ENCODE measurements around the gene RNF13.

DNA sequence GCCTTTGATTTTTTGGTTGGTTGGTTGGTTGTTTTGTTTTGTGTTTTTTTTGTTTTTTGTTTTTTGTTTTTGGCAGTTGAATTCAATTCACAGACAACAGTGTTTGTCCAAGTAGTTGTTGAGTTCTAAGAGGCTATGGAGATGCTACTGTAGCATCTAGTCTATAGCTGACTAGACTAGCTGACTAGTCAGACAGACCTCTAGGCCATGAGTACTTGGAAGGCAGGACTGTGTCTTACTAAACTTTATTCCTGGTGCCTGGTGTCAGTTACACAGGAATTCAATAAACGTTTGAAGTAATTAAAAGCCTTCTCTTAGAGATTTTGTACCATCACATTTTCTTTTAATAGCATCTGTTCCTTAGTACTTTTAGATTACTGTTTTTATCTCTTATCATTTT lies 35.7 kb downstream of the RNF13 start:
- TF ChIP-seq EP300 (IDR thresholded peaks at IDR 0.05; ENCODE audit: borderline replicate concordance) (no peak), TAF1 (IDR thresholded peaks at IDR 0.05; ENCODE audit: low read depth) (no peak), NFIC (IDR thresholded peaks at IDR 0.05) (no peak), EGR1 (IDR thresholded peaks at IDR 0.05) (no peak), YY1 (IDR thresholded peaks at IDR 0.05; ENCODE audit: low read depth) (no peak)
- TF ChIP-seq, protein P1, sequence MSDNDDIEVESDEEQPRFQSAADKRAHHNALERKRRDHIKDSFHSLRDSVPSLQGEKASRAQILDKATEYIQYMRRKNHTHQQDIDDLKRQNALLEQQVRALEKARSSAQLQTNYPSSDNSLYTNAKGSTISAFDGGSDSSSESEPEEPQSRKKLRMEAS (IDR thresholded peaks at IDR 0.05): no peak
